H1 (cell line): ENCODE results near the gene ARID5A. TPM values are rescaled to one million over a fixed set of nuclear protein-coding genes. Genes with fewer than 3 reads are reported as not detected.

Experiments used
- CTCF ChIA-PET: fragments of 300-600 bp; sonication (Branson Sonifier 250); formaldehyde crosslinking; loops from one replicate; lab custom pipeline; 2021; ENCODE audit not compliant: partially characterized antibody; lab: Charles Lee
- POLR2A ChIA-PET: fragments of 300-600 bp; sonication (Branson Sonifier 250); formaldehyde crosslinking; loops from one replicate; lab custom pipeline; 2021; ENCODE audit warnings: inconsistent platforms; ENCODE audit not compliant: partially characterized antibody; lab: Charles Lee
- DNase-seq, 2 experiments: peaks; one replicate each; pipeline versions ENCODE4 v3.0.0 to v3.0.0-alpha.2; 2010 to 2022; ENCODE audit warnings: low spot score in 2 of 2, low read depth in 1 of 2, mixed read lengths in 1 of 2
- FAIRE-seq: peaks from 2 replicates; lab custom pipeline; 2011; peaks lifted over from hg19 to GRCh38; lab: Jason Lieb, UNC
- H2AFZ ChIP-seq: 2 replicates; pipeline ENCODE4 v1.8.1; 2012; ENCODE audit warnings: low read length, inconsistent platforms
- H2AK5ac ChIP-seq: 2 replicates; pipeline ENCODE4 v1.6.1; 2013; ENCODE audit warnings: low read depth, low read length
- H2BK120ac ChIP-seq: replicated peaks from 2 replicates; pipeline ENCODE3; 2013; ENCODE audit warnings: low read depth, low read length, inconsistent platforms
- H2BK12ac ChIP-seq: 2 replicates; pipeline ENCODE4 v1.6.1; 2013; ENCODE audit warnings: low read depth, low read length
- H2BK15ac ChIP-seq: 2 replicates; pipeline ENCODE4 v1.6.1; 2013; ENCODE audit warnings: low read length
- H2BK20ac ChIP-seq: 2 replicates; pipeline ENCODE4 v1.6.1; 2013; ENCODE audit warnings: low read length
- H2BK5ac ChIP-seq: 2 replicates; pipeline ENCODE4 v1.6.1; 2013; ENCODE audit warnings: low read depth, low read length
- H3K14ac ChIP-seq: 2 replicates; pipeline ENCODE4 v1.6.1; 2013; ENCODE audit warnings: inconsistent platforms; ENCODE audit not compliant: insufficient read length
- H3K18ac ChIP-seq: 2 replicates; pipeline ENCODE4 v1.6.1; 2013; ENCODE audit warnings: low read length; ENCODE audit errors: extremely low read depth
- H3K23ac ChIP-seq: 2 replicates; pipeline ENCODE4 v1.6.1; 2013; ENCODE audit warnings: inconsistent platforms; ENCODE audit not compliant: insufficient read length
- H3K23me2 ChIP-seq: 2 replicates; pipeline ENCODE4 v1.6.1; 2013; ENCODE audit warnings: low read depth, low read length
- H3K27ac ChIP-seq: 2 replicates; pipeline ENCODE4 v1.6.1; 2011; ENCODE audit warnings: low read depth, low read length, inconsistent platforms
- H3K27me3 ChIP-seq, 4 experiments: replicated peaks in 1 of 4; 1 replicate in 1 of 4; 2 replicates in 3 of 4; pipeline versions ENCODE4 v1.6.1 to v1.8.1; 2011 to 2013; ENCODE audit warnings: low read length in 3 of 4, mild to moderate bottlenecking in 3 of 4, inconsistent platforms in 2 of 4, mixed read lengths in 2 of 4, moderate library complexity in 1 of 4; ENCODE audit not compliant: control insufficient read depth in 3 of 4, insufficient read depth in 3 of 4; ENCODE audit errors: extremely low read depth in 1 of 4
- H3K36me3 ChIP-seq, 4 experiments: 2 replicates each; pipeline versions ENCODE4 v1.6.1 to v1.8.1; 2011 to 2013; ENCODE audit warnings: mild to moderate bottlenecking in 4 of 4, low read length in 3 of 4, moderate library complexity in 2 of 4, control low read depth in 1 of 4, inconsistent platforms in 1 of 4; ENCODE audit not compliant: insufficient read depth in 4 of 4, control insufficient read depth in 2 of 4
- H3K4ac ChIP-seq: replicated peaks from 2 replicates; pipeline ENCODE3; 2013; ENCODE audit warnings: low read length, low read depth, mixed read lengths, inconsistent platforms; ENCODE audit not compliant: insufficient read length
- H3K4me1 ChIP-seq, 4 experiments: replicated peaks in 1 of 4; 1 replicate in 1 of 4; 2 replicates in 3 of 4; pipeline versions ENCODE4 v1.6.1 to v1.8.1; 2011 to 2013; ENCODE audit warnings: low read length in 3 of 4, inconsistent platforms in 2 of 4, mixed read lengths in 1 of 4; ENCODE audit not compliant: insufficient read depth in 4 of 4, control insufficient read depth in 3 of 4
- H3K4me2 ChIP-seq, 2 experiments: 2 replicates each; pipeline versions ENCODE4 v1.6.1 to v1.8.1; 2011 to 2013; ENCODE audit warnings: low read depth in 2 of 2, low read length in 2 of 2, control low read depth in 1 of 2, inconsistent platforms in 1 of 2, mild to moderate bottlenecking in 1 of 2; ENCODE audit not compliant: insufficient read depth in 1 of 2
- H3K4me3 ChIP-seq, 4 experiments: fragments of 200-600, 300-600 bp in 1 of 4; sonication (generic), shearing (Covaris generic), sonication (Bioruptor Twin) in 1 of 4; 2 replicates each; pipeline versions ENCODE4 v1.5.1 to v1.8.1; 2011 to 2016; ENCODE audit warnings: low read length in 4 of 4, low read depth in 3 of 4, control low read depth in 2 of 4, inconsistent platforms in 2 of 4, mild to moderate bottlenecking in 2 of 4, mixed read lengths in 1 of 4, moderate library complexity in 1 of 4; ENCODE audit not compliant: insufficient read depth in 2 of 4; ENCODE audit errors: extremely low read depth in 1 of 4
- H3K56ac ChIP-seq: replicated peaks from 2 replicates; pipeline ENCODE3; 2013; ENCODE audit warnings: low read depth, mild to moderate bottlenecking, mixed read lengths, low read length, inconsistent platforms; ENCODE audit not compliant: insufficient read length
- H3K79me1 ChIP-seq: 2 replicates; pipeline ENCODE4 v1.6.1; 2013; ENCODE audit warnings: low read depth, low read length, control low read depth
- H3K79me2 ChIP-seq, 2 experiments: 2 replicates each; pipeline versions ENCODE4 v1.6.1 to v1.8.1; 2012 to 2013; ENCODE audit warnings: low read length in 2 of 2, mild to moderate bottlenecking in 2 of 2, inconsistent platforms in 1 of 2; ENCODE audit not compliant: insufficient read depth in 2 of 2, control insufficient read depth in 1 of 2
- H3K9ac ChIP-seq, 4 experiments: replicated peaks in 1 of 4; 1 replicate in 1 of 4; 2 replicates in 3 of 4; pipeline versions ENCODE4 v1.6.1 to v1.8.1; 2011 to 2013; ENCODE audit warnings: low read depth in 3 of 4, low read length in 3 of 4, control low read depth in 2 of 4, mild to moderate bottlenecking in 2 of 4, moderate library complexity in 2 of 4, inconsistent platforms in 1 of 4; ENCODE audit errors: extremely low read depth in 1 of 4
- H3K9me3 ChIP-seq, 2 experiments: 2 replicates each; pipeline versions ENCODE4 v1.6.1 to v1.8.1; 2012 to 2013; ENCODE audit warnings: mild to moderate bottlenecking in 2 of 2, moderate library complexity in 2 of 2, control low read depth in 1 of 2, inconsistent platforms in 1 of 2, low read depth in 1 of 2, low read length in 1 of 2, mixed read lengths in 1 of 2; ENCODE audit not compliant: insufficient read depth in 2 of 2
- H4K20me1 ChIP-seq, 2 experiments: replicated peaks in 1 of 2; 2 replicates each; pipeline versions ENCODE3 to v1.8.1; 2011 to 2013; ENCODE audit warnings: inconsistent platforms in 2 of 2, low read length in 2 of 2, mild to moderate bottlenecking in 1 of 2; ENCODE audit not compliant: insufficient read depth in 2 of 2, control insufficient read depth in 1 of 2
- H4K5ac ChIP-seq: 2 replicates; pipeline ENCODE4 v1.6.1; 2013; ENCODE audit warnings: low read length, low read depth, mixed read lengths, inconsistent platforms; ENCODE audit not compliant: insufficient read length
- H4K8ac ChIP-seq: 2 replicates; pipeline ENCODE4 v1.8.0; 2013; ENCODE audit warnings: mild to moderate bottlenecking, moderate library complexity, low read length, inconsistent platforms; ENCODE audit not compliant: insufficient read depth; ENCODE audit errors: extremely low read depth
- H4K91ac ChIP-seq: replicated peaks from 2 replicates; pipeline ENCODE3; 2013; ENCODE audit warnings: low read length, mixed read lengths, inconsistent platforms; ENCODE audit not compliant: insufficient read length
- GABPA ChIP-seq: IDR thresholded peaks from 2 replicates; pipeline ENCODE4 v1.6.1; 2011; ENCODE audit warnings: mild to moderate bottlenecking, low read length, moderate library complexity, borderline replicate concordance; ENCODE audit not compliant: insufficient read depth
- HDAC2 ChIP-seq, 2 experiments: fragments of 300-600 bp in 1 of 2; sonication (generic) in 1 of 2; IDR thresholded peaks; 2 replicates each; pipeline ENCODE4 v1.6.1; 2011 to 2012; ENCODE audit warnings: low read depth in 2 of 2, low read length in 2 of 2, mild to moderate bottlenecking in 2 of 2, moderate library complexity in 2 of 2, borderline replicate concordance in 1 of 2, inconsistent platforms in 1 of 2
- RNF2 ChIP-seq: fragments of 200-900, 300-1000 bp; sonication (generic); IDR thresholded peaks from 2 replicates; pipeline ENCODE4 v1.7.1; 2016; ENCODE audit warnings: borderline replicate concordance, low read depth, mild to moderate bottlenecking, antibody characterized with exemption, low read length; ENCODE audit not compliant: poor library complexity, severe bottlenecking; ENCODE audit errors: missing control alignments
- SIRT6 ChIP-seq: IDR thresholded peaks from one replicate; pipeline ENCODE4 v1.7.1; 2012; ENCODE audit warnings: low read length, inconsistent platforms
- SIX5 ChIP-seq: IDR thresholded peaks from 2 replicates; pipeline ENCODE4 v1.6.1; 2011; ENCODE audit warnings: mild to moderate bottlenecking, low read depth, low read length
- TAF1 ChIP-seq: IDR thresholded peaks from 2 replicates; pipeline ENCODE4 v1.6.1; 2011; ENCODE audit warnings: mild to moderate bottlenecking, low read depth, low read length
- TBP ChIP-seq: IDR thresholded peaks from 2 replicates; pipeline ENCODE4 v1.6.1; 2011; ENCODE audit warnings: low read depth, low read length, improper control_type of control experiment
- TCF12 ChIP-seq: IDR thresholded peaks from 2 replicates; pipeline ENCODE4 v1.6.1; 2011; ENCODE audit warnings: low read depth, mild to moderate bottlenecking, low read length
- TEAD4 ChIP-seq: IDR thresholded peaks from 2 replicates; pipeline ENCODE4 v1.6.1; 2012; ENCODE audit warnings: low read depth, low read length, inconsistent platforms, mixed read lengths
- WGBS, 2 experiments: shearing (Covaris generic) in 1 of 2; methylation state at CpG; one replicate each; pipeline versions ENCODE4 v1.1.6 to v1.1.7; 2013 to 2015; ENCODE audit warnings: low lambda C conversion rate in 2 of 2, mixed read lengths in 2 of 2, inconsistent platforms in 1 of 2, low coverage in 1 of 2, missing lambda C conversion rate in 1 of 2; ENCODE audit not compliant: insufficient replicate concordance in 2 of 2, insufficient coverage in 1 of 2, insufficient read length in 1 of 2; ENCODE audit errors: extremely low coverage in 1 of 2, missing lambda C conversion rate in 1 of 2; 5-methylcytosine and 5-hydroxymethylcytosine counted together
- polyA plus RNA-seq, 7 experiments: library from polyadenylated mRNA; depleted of rRNA in 3 of 7; stranded (reverse) in 5 of 7; unstranded in 2 of 7; fragments of >200 nt in 5 of 7; fragments of 200-250 nt in 2 of 7; gene quantifications; 1 replicate in 5 of 7; 2 replicates in 1 of 7; 4 replicates in 1 of 7; pipeline versions ENCODE4 v1.2.1 to v1.2.3, GENCODE V29; 2011 to 2013; ENCODE audit warnings: missing spikeins in 2 of 7, mixed read lengths in 2 of 7
- total RNA-seq: library from RNA; stranded (reverse); fragmentation: NEBNext Ultra II Directional; extraction: Animal tissue kit (Norgen Biotek cat#: 25700); gene quantifications from 2 replicates; pipeline ENCODE4 v1.2.1, GENCODE V29; 2021
- TF ChIP-seq, protein P1 (sequence below): IDR thresholded peaks from 2 replicates; pipeline ENCODE4 v1.6.1; 2011; ENCODE audit warnings: low read length, improper control_type of control experiment

Gene ARID5A
- total and polyA plus RNA-seq, 2 of the 8 experiments (the other 6 are each of a cell fraction or from before 2014, with no cell fraction given) = 3.3 to 5.3 TPM

DNA sequence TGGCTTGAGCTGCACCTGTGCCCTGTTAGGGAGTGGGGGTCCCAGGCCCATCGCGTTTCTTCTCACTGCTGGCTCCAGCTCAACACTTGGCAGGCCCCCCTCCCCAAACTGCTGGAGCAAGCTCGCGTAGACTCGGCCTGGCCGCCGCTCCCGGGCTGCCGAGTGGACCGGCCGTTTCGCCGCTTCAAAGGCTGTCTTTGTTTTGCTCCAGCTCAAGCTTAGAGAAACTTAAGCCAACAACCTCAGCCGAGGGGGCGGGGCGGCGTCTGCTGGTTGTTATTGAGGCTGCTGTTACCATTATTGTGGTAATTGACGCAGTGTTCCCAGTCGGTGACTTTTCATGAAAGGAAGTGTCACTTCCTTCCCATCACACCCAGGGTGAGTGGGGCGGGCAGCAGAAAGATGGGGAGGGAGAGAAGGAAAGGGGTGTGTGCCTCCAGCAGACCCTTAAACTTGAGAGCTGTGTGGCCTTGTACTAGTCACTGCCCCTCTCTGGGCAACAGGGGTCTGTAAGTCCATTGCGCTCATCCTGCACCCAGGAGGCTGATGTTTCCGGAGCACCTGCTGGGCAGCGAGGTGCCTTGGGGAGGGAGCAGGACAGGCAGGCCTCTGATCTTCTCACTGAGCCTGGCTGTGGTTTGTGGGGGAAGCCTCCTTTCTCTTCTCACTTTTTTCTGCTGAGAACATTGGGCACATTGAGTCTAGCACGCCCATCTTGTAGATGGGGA, 2.1 kb downstream of the ARID5A start:
- Histone ChIP-seq H2BK5ac (peak overlapping the region; percentile 40; the same call in 1 of the 2 replicates), H3K23me2 (peaks cover 14% of the 10 kb centered on the region; the same call in 1 of the 2 replicates), H2BK120ac (no peak overlapping the region), H2BK20ac (no peak overlapping the region), H3K27me3 (peaks cover 10 to 30% (median 25%) of the 10 kb centered on the region in 4 experiments; a peak in 6 of 7 replicates), H3K14ac (no peak overlapping the region), H2AFZ (no peak overlapping the region), H3K9me3 (no peaks in the 10 kb centered on the region), H3K79me2 (no peaks in the 10 kb centered on the region), H3K36me3 (no peaks in the 10 kb centered on the region), H3K27ac (no peak overlapping the region), H3K4ac (no peak overlapping the region), H3K56ac (no peak overlapping the region), H2BK12ac (peak overlapping the region; percentile 91), H4K8ac (peak overlapping the region; percentile 31; the same call in 1 of the 2 replicates), H3K4me2 (peak overlapping the region; percentile 79 to 90), H3K4me1 (peaks cover 3 to 26% (median 18%) of the 10 kb centered on the region in 4 experiments), H4K5ac (no peak overlapping the region), H4K20me1 (peaks cover 9 to 11% of the 10 kb centered on the region in 2 experiments), H3K79me1 (no peaks in the 10 kb centered on the region; the same call in none of the 2 replicates), H3K4me3 (peak overlapping the region; percentile 19 to 73 (median 53); a peak in 7 of 8 replicates), H4K91ac (no peak overlapping the region), H3K9ac (peak overlapping the region in 1 of 4 experiments; percentile 13; a peak in 3 of 7 replicates), H3K18ac (no peak overlapping the region; the same call in 1 of the 2 replicates), H2AK5ac (no peak overlapping the region), H2BK15ac (no peak overlapping the region), H3K23ac (no peak overlapping the region)
- WGBS, 2 experiments = 2% methylated on average over 24 of the region's 24 CpGs; no CpG with 5 or more reads in 1 of the 2 experiments
- DNase-seq (peak; percentile 76 to 88), FAIRE-seq (no peak)
- POLR2A ChIA-PET = interaction anchor here (1.1 to 4.6 kb wide), 3 partner anchors 10 to 26 kb away, joined by 3 to 33 read pairs (median 5); no protein-coding TSS in a partner anchor
- CTCF ChIA-PET = interaction anchor here (1.0 to 18.5 kb wide), 8 partner anchors 11 to 218 kb away, joined by 3 to 361 read pairs (median 6); partner anchors contain the start of genes ITPRIPL1 and NEURL3
- TF ChIP-seq TCF12 = no peak
- TF ChIP-seq TBP = no peak
- no peak for TF ChIP-seq SIX5
- TF ChIP-seq, protein P1, sequence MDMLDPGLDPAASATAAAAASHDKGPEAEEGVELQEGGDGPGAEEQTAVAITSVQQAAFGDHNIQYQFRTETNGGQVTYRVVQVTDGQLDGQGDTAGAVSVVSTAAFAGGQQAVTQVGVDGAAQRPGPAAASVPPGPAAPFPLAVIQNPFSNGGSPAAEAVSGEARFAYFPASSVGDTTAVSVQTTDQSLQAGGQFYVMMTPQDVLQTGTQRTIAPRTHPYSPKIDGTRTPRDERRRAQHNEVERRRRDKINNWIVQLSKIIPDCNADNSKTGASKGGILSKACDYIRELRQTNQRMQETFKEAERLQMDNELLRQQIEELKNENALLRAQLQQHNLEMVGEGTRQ = no peak
- no peak for TF ChIP-seq SIRT6
- no peak for TF ChIP-seq TAF1
- peak in 1 of 2 experiments; percentile 26; a peak in 1 of 4 replicates for TF ChIP-seq HDAC2 (IDR thresholded peaks at IDR 0.05; ENCODE audit: borderline replicate concordance in 1 of 2, low read depth in 2 of 2, low read length in 2 of 2)
- TF ChIP-seq RNF2 = no peak
- TF ChIP-seq TEAD4 = no peak
- TF ChIP-seq GABPA = no peak
